HG03571 (cell line): ENCODE results near the gene CXCR5.

ENCODE experiments used
- ATAC-seq: cut with Tn5 transposase; IDR thresholded peaks from one replicate; pipeline ENCODE4 v1.9.1; 2021; ENCODE audit not compliant: unreplicated experiment

Gene CXCR5

DNA sequence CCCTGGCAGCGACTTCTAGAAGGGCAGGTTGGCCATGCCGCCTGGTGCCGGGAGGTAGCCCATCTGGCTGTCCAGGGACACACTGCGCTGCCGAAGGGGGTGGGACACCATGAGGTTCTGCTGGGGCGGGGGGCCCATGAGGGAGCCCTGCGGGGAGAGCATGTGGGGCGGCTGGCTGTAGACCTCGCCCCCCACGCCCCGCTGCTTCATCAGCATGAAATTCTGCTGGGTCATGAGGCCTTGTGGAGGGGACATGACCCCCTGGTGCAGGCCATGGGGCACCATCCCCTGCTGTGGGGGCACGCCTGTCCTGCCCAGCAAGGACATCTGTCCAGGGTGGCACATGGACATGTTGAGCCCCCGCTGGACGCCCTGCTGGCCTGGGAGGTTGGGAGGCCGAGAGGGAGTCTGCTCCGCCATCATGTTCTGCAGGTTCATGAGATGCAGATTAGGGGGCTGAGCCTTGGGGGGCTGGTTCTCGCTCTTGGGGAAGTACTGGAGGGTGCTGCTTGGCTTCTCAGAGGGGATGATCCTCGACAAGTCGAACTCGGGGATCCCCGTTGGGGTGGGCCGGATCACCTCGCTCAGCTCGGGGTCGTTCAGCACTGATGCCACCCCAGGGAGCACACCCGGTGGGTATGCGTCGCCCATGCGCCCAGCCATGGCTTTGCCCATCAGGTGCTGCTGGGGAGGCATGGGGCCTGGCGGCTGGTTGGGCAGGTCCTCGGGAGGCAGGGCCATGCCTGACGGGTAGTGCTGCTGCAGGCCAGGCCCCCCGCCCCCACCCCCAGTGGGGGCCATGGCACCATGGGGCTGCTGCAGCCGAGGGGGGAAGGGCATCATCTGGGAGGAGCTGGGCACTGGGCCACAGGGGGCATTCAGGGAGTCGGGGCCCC lies 15.0 kb downstream of the CXCR5 start:
- ATAC-seq = no peak

DNA sequence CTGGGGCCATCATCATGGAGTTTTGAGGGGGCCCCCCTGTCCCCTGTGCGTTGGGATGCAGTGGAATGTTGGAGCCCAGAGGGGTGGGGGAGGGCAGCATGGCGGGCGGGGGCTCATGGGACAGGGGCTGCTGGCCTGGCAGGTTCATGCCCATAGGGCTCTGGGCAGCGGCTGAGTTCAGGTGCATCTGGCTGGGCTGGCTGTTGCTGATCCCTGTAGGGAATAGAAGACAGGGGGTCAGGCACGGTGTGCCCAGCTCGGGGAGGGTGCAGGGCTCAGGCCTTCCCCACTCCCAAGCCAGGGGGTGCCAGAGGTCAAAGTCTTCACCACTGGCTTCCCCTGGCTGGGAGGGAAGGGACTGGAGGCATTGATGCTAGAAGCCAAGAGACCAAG lies 15.6 kb downstream of the CXCR5 start:
- no peak for ATAC-seq

DNA sequence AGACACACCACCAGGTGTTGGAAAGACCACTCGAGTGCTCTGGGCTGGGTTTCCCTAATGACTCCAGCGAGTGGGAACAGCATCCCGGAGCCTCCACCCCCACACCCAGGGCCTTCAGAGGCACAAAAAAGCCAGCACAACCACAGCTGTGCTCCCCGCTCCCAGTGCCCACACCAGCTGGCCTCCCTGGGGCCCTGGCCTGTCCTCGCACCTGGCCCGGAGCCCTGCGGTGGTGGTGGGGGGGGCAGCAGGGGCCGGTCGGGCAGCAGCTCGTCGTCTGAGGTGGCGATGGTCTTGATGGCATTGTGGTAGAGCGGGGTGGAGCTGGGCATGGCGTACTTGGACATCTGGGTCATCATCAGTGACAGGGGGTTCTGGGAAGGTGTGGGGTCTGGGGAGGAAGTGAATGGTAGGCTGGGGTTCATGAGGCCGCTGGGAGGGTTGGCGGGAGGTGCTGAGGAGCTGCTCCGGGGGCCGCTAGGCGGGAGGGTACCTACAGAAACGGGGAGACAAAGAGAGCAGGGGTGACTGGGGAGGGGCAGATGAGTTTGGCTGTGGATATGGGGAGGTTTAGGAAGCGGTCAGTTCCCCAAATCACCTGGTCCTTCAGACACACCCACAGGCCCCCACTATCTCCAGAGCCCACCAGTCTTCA lies 16.1 kb downstream of the CXCR5 start:
- no peak for ATAC-seq

DNA sequence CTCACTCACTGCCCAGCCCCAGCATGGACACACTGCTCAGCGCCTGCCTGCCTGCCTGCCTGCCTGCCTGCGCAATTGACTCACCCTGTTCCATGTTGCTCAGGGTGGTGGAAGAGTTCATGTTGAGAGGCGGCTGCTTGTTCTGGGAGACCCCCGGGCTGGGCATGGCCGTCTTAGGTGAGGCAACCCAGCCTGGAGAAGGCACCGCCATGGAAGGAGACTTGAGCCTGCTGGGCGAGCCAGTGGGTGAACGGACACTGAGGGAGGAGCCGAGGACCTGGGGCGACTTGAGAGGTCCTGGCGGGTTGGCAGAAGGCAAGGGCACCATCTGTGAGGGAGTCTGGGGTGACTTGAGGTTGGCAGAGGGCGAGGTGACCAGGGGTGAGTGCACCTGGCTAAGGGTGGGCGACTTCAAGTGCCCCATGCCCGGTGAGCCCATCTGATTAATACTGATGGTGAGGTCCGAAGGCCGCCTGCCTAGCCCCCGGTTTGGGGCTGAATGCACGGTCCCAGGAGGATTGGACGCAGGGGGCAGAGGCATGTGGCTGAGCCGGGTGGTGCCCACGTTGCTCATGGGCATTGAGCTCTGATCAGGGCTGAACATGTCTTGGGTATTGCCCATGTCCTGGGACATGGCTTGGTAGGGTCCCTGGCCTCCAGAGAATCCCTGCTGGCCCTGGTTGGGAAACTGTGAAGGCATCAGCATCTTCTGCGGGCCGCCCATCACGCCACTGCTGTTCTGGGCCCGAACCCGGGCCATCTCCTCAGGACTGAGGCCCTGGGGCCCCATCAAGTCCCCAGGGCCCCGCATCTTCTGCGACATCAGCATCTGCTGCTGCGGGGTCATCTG lies 17.1 kb downstream of the CXCR5 start:
- ATAC-seq = no peak

DNA sequence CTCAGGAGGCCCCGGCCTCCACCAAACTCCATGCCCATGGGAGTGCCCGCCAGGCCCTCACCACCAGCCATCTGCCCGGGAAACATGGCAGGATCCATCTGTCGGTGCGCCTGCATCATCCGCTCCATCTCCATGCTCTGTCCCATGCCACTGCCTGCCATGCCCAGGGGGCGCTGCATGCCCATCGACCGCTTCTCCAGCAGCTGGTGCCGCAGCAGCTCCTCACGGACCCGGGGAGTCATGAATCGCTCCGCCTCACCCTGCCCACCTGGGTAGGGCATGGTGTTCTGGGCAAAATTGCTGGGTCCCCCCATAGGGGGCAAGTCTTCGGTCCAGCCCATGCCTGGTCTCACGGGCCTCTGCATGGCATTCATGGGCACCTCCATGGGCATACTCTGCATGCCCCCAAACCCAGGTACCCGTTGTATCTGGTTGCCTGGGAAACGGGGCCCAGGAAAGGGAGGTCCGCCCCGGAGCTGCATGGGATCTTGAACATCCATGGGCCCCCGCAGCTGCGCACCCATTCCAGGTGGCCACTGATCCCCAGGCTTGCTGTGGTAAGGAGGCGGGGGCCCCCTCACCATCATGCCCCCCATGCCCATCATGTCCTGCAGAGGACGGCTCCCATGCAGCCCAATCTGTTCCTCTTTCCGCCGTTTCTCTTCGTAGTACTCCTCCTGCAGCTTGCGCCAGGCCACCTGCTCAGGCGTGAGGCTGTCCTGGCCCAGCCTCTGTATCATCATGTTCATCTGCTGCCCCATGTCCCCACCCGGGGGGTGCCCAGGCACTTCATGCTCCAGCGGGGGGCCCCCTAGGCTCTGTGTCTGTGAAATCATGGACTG lies 18.0 kb downstream of the CXCR5 start:
- no peak for ATAC-seq

DNA sequence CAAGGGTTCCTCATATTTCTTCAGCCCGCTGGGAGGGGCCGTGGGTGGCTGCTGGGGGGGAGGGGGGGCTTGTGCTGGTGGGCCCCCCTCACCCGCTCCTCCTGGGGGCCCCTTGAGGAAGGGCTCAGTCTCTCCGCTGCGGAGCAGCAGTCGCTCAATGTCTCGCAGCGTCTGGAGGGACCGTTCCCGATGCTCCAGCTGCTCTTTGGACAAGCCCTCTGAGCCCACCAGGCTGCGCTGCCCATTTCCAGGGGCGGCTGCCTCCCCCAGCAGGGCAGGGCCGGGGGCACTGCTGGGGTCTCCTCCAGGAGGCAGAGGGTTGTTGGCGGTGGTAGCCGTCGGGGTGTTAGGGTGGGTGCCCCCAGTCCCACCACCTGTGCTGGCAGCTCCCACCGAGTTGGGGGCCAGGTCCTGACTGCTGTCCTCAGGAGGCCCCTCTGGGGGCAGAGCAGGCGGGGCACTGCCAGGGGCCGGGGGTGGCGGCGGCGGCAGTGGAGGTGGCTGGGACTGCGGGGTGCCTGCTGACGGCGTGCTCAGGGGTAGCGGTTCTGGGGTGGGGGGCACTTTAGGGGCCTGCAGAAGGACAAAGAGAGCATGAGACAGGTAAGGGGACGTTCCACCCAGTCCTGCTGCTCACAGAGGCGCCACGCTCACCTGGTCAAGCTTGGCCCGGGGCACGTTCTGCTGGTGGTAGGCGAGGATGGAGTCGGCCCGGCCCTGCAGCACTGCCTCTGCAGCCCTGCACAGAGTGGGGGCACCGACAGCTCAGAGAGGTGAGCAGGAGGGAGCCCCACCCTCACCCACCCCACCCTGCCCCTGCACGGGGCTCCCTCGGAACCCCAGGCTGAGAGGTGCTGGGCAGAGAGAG lies 18.9 kb downstream of the CXCR5 start:
- no peak for ATAC-seq

DNA sequence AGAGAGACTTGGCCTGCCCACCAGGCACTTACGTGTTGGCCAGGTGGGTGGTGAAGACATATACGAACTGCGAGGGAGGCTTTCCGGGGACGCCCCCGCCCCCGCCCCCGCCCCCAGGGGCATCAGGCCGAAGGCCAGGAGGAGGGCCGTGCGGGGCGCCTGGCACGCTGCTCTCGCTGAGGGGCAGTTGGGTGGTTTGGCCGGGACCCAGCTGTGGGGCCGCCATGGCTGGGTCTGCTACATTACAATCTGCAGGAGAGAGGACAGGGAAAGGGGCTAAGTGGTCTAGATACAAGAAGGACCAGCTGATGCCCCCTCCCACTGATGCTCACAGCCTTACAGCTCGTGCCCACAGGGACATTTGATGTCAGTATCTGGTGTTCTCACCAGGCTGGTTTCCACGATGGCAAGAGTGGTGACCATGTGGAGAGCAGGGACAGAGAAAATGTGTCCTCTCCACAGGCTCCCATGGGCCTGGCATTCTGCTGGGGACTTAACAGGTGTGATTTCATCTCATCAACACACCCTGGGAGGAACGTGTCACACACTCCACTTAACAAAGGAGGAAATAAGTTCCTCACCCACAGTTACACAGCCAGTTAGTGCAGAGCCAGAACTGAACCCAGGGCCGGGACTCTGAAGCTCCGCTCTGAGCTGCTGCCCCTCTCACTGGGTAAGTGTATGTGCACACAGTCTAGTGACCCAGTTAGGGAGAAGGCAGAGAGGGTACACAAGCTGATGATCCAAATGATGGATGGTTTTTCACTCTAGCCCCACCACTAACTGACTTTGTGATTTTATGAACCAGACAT lies 19.7 kb downstream of the CXCR5 start:
- ATAC-seq = no peak

DNA sequence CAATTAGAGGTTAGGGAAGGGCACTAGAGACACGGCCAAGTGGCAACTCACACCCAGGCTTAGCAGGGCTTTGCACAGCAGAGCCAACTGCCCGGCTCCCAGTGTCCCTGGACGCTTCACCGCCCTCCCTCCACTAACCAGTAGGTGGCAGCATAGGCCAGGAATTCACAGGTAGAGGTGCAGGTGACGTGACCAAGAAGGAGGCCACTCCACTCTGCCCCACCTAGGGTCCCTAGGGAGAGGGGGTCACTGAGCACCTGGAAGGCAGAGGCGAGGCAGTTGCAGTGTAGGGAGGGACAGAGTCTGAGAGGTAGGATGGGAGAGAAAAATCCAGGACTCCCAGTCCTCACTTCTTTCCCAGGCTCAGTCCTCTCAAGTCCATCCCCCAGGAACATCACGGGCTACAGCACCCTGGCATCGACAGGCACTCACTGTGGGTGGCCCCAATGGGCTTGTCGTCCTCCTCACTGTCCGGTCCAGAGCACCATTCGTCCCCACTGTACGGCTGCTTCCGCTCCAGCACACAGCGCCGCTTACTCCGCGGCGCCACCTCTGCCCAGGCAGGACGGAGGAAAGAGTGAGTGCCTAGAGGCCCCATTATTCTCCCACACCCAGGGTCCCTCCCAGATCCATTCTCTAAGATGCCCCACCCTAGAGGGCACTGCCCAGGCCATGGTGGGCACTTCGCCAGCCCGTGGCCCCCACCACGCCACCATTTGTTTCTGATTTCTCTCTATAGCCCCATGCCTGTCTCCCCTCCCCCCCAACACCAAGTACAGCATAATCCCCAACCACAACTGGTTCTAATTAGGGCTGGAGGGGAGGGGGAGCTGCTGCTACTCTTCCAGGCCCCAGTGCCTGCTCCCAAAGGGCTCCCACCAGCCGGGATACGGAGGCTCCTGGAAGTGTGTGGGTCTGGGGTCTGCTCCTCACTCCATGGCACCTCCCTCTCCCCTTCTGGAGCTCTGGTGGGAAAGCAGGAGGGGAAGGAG lies 23.7 kb downstream of the CXCR5 start:
- ATAC-seq = no peak

DNA sequence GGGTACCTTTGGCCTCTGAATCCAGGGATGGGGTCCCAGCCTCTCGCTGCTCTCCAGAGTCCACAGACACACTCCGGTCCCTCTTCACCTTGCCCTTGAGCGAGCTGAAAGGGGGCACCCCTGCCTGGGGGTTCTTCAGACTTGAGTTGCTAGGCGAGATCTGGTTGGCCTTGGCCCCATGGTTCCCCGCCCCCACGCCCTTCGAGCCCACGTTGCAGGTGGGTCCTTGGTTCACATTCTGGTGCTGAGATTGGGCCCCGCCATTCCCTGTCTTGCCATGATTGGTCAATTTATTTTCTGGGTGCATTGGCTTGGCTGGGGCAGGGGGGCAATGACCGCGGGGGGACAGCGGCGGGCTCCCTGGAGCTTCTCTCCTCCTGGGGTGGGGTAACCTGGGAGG lies 24.6 kb downstream of the CXCR5 start:
- no peak for ATAC-seq

DNA sequence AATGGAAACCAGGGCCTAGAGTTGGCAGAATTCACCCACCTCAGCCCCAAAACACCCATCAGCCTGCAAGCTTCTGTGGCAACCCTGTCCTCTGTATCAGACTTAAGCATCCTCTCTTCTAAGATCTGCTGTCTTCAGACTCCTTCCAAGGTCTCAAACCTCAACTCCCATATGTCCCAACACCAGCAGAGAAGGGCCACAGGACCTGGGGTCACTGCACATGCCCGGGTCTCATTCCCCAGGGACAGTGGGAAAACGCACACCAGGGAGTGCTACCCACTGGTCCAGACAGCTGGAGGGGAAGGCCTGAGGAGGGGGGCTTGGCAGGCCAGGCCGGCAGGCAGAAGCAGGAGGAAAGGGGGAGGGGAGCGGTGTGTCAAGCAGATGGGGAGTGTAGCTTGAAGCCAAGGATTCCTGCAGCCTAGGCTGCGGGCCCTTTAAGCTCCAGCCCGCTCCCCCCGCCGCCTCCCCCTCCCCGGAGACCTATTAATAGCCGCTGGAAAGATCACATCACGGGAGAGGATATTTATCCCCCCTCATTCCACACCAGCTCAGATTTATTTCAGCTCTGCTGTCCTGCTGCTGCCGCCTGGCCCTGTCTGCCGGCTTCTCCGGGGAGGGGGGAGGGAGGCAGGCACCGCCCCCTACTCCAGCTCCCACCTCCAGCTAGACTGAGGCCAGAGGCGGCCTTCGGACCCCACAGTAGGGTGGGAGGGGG lies 25.4 kb downstream of the CXCR5 start:
- ATAC-seq = no peak

DNA sequence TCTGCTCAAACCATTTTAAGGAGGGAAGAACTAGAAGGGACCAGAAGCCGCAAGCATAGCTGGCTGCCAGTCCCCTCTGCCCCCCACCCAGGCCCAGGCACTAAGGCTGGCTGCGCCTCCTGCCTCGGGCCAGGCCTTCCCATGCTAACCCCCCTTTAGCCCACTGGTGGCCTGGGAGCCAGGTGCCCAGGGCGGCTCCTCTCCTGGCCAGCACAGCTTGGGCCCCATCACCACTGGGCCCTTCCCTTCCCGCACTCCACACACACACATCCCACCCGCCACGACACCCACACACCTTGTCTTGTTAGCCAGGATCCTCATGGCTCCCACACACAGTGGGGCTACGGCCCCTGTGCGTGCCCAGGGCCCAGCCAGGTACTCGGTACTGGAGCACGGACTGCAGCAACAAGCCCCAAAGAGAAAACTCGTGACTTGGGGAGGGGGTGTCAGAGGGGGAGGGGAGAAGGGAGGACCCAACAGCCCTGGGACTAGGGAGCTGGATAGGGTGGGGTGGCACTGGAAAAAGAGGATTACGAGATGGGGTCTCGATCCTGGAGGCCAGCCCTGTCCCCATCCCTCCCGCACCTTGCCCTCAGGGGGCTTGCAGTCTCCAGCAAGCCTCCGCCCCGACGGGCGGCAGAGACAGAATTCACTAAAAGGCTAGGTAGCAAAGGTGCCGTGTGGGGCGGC lies 26.1 kb downstream of the CXCR5 start:
- no peak for ATAC-seq

DNA sequence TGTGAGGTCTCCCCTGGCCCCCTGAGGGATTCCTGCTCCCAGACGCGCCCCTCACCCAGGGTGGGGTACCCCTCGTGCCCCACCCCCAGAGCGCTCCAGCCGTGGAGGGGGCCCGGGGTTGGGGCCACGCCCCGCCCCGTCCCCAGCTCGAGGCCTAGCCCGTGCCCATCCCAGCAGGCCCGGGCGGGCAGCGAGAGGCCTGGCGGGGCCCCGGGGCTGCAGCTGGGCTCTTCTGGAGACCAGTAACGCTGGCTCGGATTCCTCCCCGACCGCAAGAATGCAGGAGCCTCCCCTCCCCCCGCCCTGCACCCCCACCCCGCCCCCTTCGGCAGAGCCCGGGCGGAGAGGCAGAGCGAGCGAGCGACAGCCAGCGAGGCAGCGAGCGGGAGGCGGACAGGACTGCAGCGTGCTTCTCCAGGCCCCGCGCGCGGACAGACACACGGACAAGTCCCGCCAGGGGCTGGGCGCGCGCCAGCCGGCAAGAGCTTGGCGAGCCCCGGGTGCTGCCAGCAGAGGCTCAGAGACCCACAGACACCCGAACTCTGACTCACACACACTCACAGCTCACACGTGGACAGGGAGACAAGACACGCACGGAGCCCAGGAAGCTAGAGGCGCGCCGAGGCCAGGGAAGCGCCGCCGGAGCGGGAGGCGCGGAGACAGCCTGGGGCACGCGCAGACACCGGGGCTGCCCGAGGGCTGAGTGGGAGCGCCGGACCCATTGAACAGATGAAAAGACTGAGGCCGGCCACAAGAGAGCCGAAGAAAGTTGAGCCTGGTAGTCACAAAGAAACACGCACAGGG lies 26.8 kb downstream of the CXCR5 start:
- ATAC-seq = no peak

DNA sequence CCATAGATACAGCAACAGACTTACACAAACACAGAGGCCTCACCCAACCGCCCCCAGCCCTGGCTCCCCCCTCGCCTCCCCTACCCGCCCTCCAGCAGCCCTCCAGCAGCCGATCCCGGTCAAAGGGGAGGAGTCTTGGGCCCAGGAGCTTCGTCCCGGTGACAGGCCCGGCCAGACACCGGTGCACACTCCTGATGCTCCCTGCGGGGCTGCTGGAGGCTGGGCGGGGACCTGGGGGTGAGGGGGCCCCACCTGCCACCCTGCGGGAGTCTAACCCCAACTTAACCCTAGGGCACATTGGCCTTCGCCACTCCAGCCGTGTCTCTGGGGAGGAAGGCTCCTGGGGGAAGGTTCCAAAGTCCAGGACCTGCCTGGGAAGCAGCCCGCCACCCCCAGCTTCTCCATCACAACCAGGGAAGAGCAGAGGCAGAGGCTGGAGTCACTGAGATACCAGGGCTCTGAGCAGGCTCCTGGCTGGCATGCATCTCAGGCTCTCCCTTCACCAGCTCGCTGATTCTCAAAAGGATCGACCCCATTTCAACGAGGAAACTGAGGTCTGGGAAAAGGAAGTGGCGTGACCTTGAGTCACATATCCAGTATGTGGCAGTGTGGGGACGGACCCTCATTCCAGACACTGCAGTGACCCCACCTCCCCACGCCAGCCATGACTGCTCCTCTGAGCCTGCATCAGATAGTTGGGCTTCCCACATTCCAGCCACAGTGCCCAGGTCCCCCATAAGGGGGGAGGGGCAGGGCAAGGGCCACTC lies 27.6 kb downstream of the CXCR5 start:
- no peak for ATAC-seq

DNA sequence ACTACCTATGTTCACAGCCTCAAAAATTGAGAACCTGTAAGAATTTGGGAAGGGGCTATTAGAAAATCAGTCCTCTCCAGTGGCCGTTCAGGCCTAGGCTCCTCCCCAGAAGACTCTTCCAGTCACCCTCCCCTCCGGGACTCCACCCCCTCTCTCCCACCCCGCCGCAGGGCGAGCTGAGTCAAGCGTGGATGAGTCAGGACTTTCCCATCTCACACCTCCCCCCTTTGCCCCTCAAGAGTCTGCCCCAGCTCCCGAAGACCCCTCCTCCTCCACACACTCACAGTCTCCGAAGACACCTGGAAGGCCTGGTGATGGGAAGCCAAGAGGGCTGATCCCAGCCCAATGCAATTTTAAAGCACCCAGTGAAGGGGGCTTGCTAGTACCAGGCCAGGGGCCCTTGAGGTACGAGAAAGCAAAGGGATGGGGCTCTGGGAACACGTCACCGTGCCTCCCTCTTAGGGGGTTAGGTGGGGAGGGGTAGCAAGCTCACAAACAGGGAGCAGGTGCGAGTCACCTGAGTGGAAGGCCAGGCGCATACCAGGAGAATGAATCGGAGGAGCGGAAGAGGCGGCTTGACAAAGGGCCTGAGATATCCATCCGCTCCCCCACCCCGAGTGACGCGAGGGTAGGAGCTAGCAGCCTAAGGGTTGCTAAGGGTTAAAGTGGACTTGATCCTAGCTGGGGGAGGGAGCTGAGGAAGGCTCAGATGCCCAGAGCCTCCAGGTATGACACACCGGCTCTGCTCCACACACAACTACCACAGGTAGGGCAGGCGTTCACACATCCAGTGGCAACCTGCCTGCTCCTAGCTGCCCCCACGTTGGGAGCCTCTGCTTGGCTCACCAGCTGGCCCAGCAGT lies 28.4 kb downstream of the CXCR5 start:
- no peak for ATAC-seq
